K562 (cell line): Measurements from ENCODE around the gene PGM2. TPM values are rescaled to one million over a fixed set of nuclear protein-coding genes. Genes with fewer than 3 reads are reported as not detected.

Experiments used
- ATAC-seq: fragments of 200-7000 bp; cut with Tn5 transposase; 3 replicates; pipeline ENCODE4 v1.9.1; 2020; ENCODE audit warnings: moderate library complexity
- BruUV-seq: library from RNA; stranded (reverse); fragments of 400-500 nt; replicated peaks from 2 replicates; lab custom pipeline; 2021; lab: Mats Ljungman, UMichigan
- CTCF ChIA-PET: fragments of 300-600 bp; formaldehyde crosslinking; extraction: SDS; loops from one replicate; lab custom pipeline; 2021; ENCODE audit warnings: low intra/inter-chr PET ratio; lab: Yijun Ruan, JAX
- POLR2A ChIA-PET: fragments of 300-600, 350-650 bp; sonication (Branson Sonifier 250); formaldehyde crosslinking; extraction: SDS; loops from one replicate; lab custom pipeline; 2021; ENCODE audit warnings: antibody characterized with exemption, inconsistent platforms; lab: Yijun Ruan, JAX
- DNase-seq, 4 experiments: peaks; one replicate each; pipeline versions ENCODE4 v3.0.0 to v3.0.0-alpha.2; 2011 to 2018; ENCODE audit warnings: low spot score in 3 of 4, mixed read lengths in 3 of 4; ENCODE audit errors: extremely low read depth in 1 of 4
- FAIRE-seq: peaks from 2 replicates; lab custom pipeline; 2011; peaks lifted over from hg19 to GRCh38; lab: Jason Lieb, UNC
- H2AFZ ChIP-seq: 2 replicates; pipeline ENCODE4 v1.6.0; 2011; ENCODE audit warnings: low read depth, low read length, control low read depth, inconsistent platforms
- H3K27ac ChIP-seq: fragments of 200-600 bp; 3 replicates; pipeline ENCODE4 v1.8.0; 2011; ENCODE audit warnings: low read depth, mild to moderate bottlenecking, control low read depth, inconsistent platforms, low read length, moderate library complexity, mixed read lengths; ENCODE audit errors: extremely low read depth
- H3K27me3 ChIP-seq, 2 experiments: fragments of 300-600 bp in 1 of 2; 2 replicates in 1 of 2; 3 replicates in 1 of 2; pipeline versions ENCODE4 v1.6.0 to v1.8.0; 2011; ENCODE audit warnings: inconsistent platforms in 2 of 2, low read length in 2 of 2, mild to moderate bottlenecking in 1 of 2, mixed read lengths in 1 of 2, moderate library complexity in 1 of 2; ENCODE audit not compliant: control insufficient read depth in 2 of 2, insufficient read depth in 2 of 2
- H3K36me3 ChIP-seq: fragments of 300-600 bp; 3 replicates; pipeline ENCODE4 v1.8.0; 2011; ENCODE audit warnings: mild to moderate bottlenecking, low read length, inconsistent platforms; ENCODE audit not compliant: control insufficient read depth, insufficient read depth
- H3K4me1 ChIP-seq, 2 experiments: fragments of 200-600 bp in 1 of 2; replicated peaks in 1 of 2; 2 replicates in 1 of 2; 3 replicates in 1 of 2; pipeline versions ENCODE4 v1.5.1 to v1.8.0; 2011; ENCODE audit warnings: inconsistent platforms in 2 of 2, low read length in 2 of 2, mild to moderate bottlenecking in 1 of 2, mixed read lengths in 1 of 2, moderate library complexity in 1 of 2; ENCODE audit not compliant: control insufficient read depth in 2 of 2, insufficient read depth in 2 of 2
- H3K4me2 ChIP-seq: 2 replicates; pipeline ENCODE4 v1.6.1; 2011; ENCODE audit warnings: low read length, control low read depth, inconsistent platforms, mixed read lengths; ENCODE audit not compliant: insufficient read depth
- H3K4me3 ChIP-seq: fragments of 200-600 bp; sonication (generic), shearing (Covaris generic); 2 replicates; pipeline ENCODE4 v1.5.1; 2016; ENCODE audit warnings: control low read depth, inconsistent platforms
- H3K79me2 ChIP-seq: fragments of 200-600 bp; 3 replicates; pipeline ENCODE4 v1.8.0; 2011; ENCODE audit warnings: low read length, inconsistent platforms; ENCODE audit not compliant: control insufficient read depth, insufficient read depth
- H3K9ac ChIP-seq, 2 experiments: 2 replicates each; pipeline versions ENCODE4 v1.6.0 to v1.6.1; 2011; ENCODE audit warnings: low read depth in 2 of 2, low read length in 2 of 2, control low read depth in 1 of 2, inconsistent platforms in 1 of 2, mild to moderate bottlenecking in 1 of 2, mixed read lengths in 1 of 2; ENCODE audit not compliant: insufficient read depth in 1 of 2
- H3K9me1 ChIP-seq: one replicate; pipeline ENCODE4 v1.6.0; 2011; ENCODE audit warnings: inconsistent platforms, mild to moderate bottlenecking, low read length, moderate library complexity; ENCODE audit not compliant: control insufficient read depth, insufficient read depth
- H3K9me3 ChIP-seq: replicated peaks from 2 replicates; pipeline ENCODE4 v1.5.1; 2011; ENCODE audit warnings: low read depth, low read length, inconsistent platforms; ENCODE audit not compliant: control insufficient read depth, insufficient read depth
- H4K20me1 ChIP-seq: replicated peaks from 2 replicates; pipeline ENCODE4 v1.6.1; 2011; ENCODE audit warnings: low read length, inconsistent platforms, mixed read lengths; ENCODE audit not compliant: control insufficient read depth, insufficient read depth
- FOXA1 ChIP-seq: fragments of 450-650 bp; IDR thresholded peaks from 2 replicates; pipeline ENCODE4 v1.6.1; 2016; ENCODE audit warnings: mild to moderate bottlenecking, borderline replicate concordance
- HMG20A ChIP-seq: fragments of 450-650 bp; formaldehyde crosslinking; conservative IDR thresholded peaks from 2 replicates; pipeline ENCODE4 v1.4.0; 2020; ENCODE audit warnings: mild to moderate bottlenecking, mixed read lengths
- KHSRP ChIP-seq: fragments of 450-650 bp; IDR thresholded peaks from 2 replicates; pipeline ENCODE4 v1.6.1; 2017
- MEIS2 ChIP-seq: fragments of 450-650 bp; IDR thresholded peaks from 2 replicates; pipeline ENCODE4 v1.6.1; 2014; ENCODE audit warnings: mild to moderate bottlenecking; ENCODE audit not compliant: partially characterized antibody
- NCOA4 ChIP-seq: fragments of 450-650 bp; IDR thresholded peaks from 2 replicates; pipeline ENCODE4 v1.6.1; 2018; ENCODE audit warnings: mild to moderate bottlenecking; ENCODE audit not compliant: partially characterized antibody
- PTTG1 ChIP-seq: fragments of 450-650 bp; IDR thresholded peaks from 2 replicates; pipeline ENCODE4 v1.6.1; 2016; ENCODE audit warnings: low read depth, mild to moderate bottlenecking, missing genetic modification characterization, missing compliant biosample characterization
- RBFOX2 ChIP-seq: fragments of 200-400 bp; formaldehyde crosslinking; IDR thresholded peaks from 2 replicates; pipeline ENCODE4 v1.6.1; 2017; ENCODE audit warnings: low read depth, mild to moderate bottlenecking, low read length, moderate library complexity
- RBM17 ChIP-seq: fragments of 200-400 bp; formaldehyde crosslinking; IDR thresholded peaks from 2 replicates; pipeline ENCODE4 v1.6.1; 2017; ENCODE audit warnings: low read depth, mild to moderate bottlenecking, low read length, borderline replicate concordance
- SMAD1 ChIP-seq: fragments of 150-350 bp; IDR thresholded peaks from 2 replicates; pipeline ENCODE4 v1.6.1; 2014; ENCODE audit warnings: low read length, low read depth; ENCODE audit not compliant: partially characterized antibody
- SMARCB1 ChIP-seq: IDR thresholded peaks from 2 replicates; pipeline ENCODE4 v1.6.1; 2011; ENCODE audit warnings: improper control_type of control experiment, low read depth; ENCODE audit not compliant: insufficient read length
- SMC3 ChIP-seq: conservative IDR thresholded peaks from 2 replicates; pipeline ENCODE4 v1.6.1; 2011; ENCODE audit warnings: low read depth, low read length, improper control_type of control experiment; ENCODE audit not compliant: insufficient read depth
- ZNF140 ChIP-seq: fragments of 250-450 bp; sonication (Bioruptor Pico); IDR thresholded peaks from 2 replicates; pipeline ENCODE4 v1.8.0; 2021; ENCODE audit warnings: moderate library complexity, mild to moderate bottlenecking, inconsistent platforms
- ZNF77 ChIP-seq: fragments of 250-450 bp; sonication (Bioruptor Pico); IDR thresholded peaks from 2 replicates; pipeline ENCODE4 v1.5.0; 2020
- WGBS: fragments of 100-300 bp; shearing (Covaris generic); methylation state at CpG from one replicate; pipeline ENCODE4 v1.1.6; 2016; ENCODE audit warnings: low coverage, mixed read lengths; ENCODE audit not compliant: insufficient coverage; ENCODE audit errors: missing lambda C conversion rate; 5-methylcytosine and 5-hydroxymethylcytosine counted together
- in situ Hi-C: fragments of 300-500 bp; cut with MboI; formaldehyde crosslinking; loops from 4 replicates; pipeline ENCODE4 v1.15.0; 2018; ENCODE audit warnings: inconsistent platforms, mixed read lengths
- intact Hi-C: fragments of 100-400 bp; cut with micrococcal nuclease; formaldehyde crosslinking; loops from 2 replicates; pipeline ENCODE4 v1.14.2; 2022
- polyA plus RNA-seq, 8 experiments: library from polyadenylated mRNA; depleted of rRNA in 4 of 8; stranded (reverse) in 5 of 8; unstranded in 3 of 8; fragments of >200 nt; fragmentation: Nextera tagmentation in 2 of 8; fragmentation: Illumina TruSeq in 1 of 8; extraction: Ambion mirVana in 2 of 8; extraction: Trizol in 1 of 8; gene quantifications; 2 replicates each; pipeline versions ENCODE4 v1.2.1 to v1.2.3, GENCODE V29; 2011 to 2014; ENCODE audit warnings: inconsistent platforms in 1 of 8, missing spikeins in 1 of 8
- total RNA-seq, 7 experiments: library from RNA; depleted of rRNA in 6 of 7; stranded (reverse); fragments of >200 nt in 6 of 7; fragmentation: Illumina TruSeq in 2 of 7; extraction: Trizol in 2 of 7; gene quantifications; 2 replicates each; pipeline versions ENCODE4 v1.2.1 to v1.2.3, GENCODE V29; 2011 to 2021; ENCODE audit warnings: low replicate concordance in 1 of 7
- TF ChIP-seq, protein P1 (sequence below): fragments of 450-650 bp; IDR thresholded peaks from 2 replicates; pipeline ENCODE4 v1.6.1; 2017; ENCODE audit warnings: antibody characterized with exemption, mild to moderate bottlenecking
- TF ChIP-seq, protein P2 (sequence below), 3 experiments: IDR thresholded peaks in 2 of 3; conservative IDR thresholded peaks in 1 of 3; 2 replicates each; pipeline ENCODE4 v1.5.1; 2011 to 2012; ENCODE audit warnings: low read length in 3 of 3, mild to moderate bottlenecking in 3 of 3, control low read depth in 2 of 3, improper control_type of control experiment in 1 of 3, inconsistent platforms in 1 of 3, low read depth in 1 of 3, mixed read lengths in 1 of 3, moderate library complexity in 1 of 3; ENCODE audit not compliant: insufficient read depth in 2 of 3

The PGM2 gene
- total and polyA plus RNA-seq, 9 of the 15 experiments (the other 6 are each of a cell fraction or from before 2014, with no cell fraction given), result 15.2 to 77.3 (median 51.4) TPM

DNA sequence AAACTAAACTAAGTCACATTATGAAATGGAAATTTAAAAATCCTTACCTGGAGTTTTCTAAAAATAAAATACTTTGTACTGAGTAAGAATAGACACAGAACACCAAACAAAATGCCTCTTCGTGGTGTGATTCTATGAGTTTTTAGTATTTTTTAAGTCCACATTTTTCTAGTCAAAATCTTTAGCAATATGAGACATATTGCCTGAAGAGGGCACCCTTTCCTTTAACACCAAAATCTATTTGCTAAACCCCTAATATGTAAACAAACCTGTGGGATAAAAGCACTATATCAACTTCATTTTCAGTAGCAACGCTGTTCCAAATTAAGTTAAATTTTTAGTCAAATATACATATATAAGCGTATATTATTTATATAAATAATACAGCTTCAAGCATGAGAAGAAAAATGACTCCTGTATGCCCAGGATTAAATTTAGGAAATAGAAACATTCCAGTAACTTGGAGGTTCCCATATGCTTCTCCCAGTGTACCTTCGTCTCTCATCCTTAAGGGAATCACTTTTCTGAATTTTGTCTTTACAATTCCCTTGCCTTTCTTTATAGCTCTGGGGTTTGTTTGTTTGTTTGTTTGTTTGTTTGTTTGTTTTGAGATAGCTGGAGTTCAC lies 23.0 kb upstream of the PGM2 start:
- FAIRE-seq, result peak; percentile 52
- Histone ChIP-seq H3K27ac (no peak overlapping the region), H3K79me2 (no peaks in the 10 kb centered on the region), H3K27me3 (peaks cover 0 to 4% of the 10 kb centered on the region in 2 experiments; a peak in 2 of 5 replicates), H2AFZ (no peak overlapping the region), H3K9me3 (no peaks in the 10 kb centered on the region), H3K4me1 (no peaks in the 10 kb centered on the region), H3K4me2 (no peak overlapping the region), H4K20me1 (no peaks in the 10 kb centered on the region), H3K9me1 (no peaks in the 10 kb centered on the region), H3K9ac (no peak overlapping the region), H3K36me3 (no peaks in the 10 kb centered on the region), H3K4me3 (no peak overlapping the region)
- in situ Hi-C loops, result no loop called here
- no TSS peak for BruUV-seq
- peak in 3 of 4 experiments; percentile 14 to 52 (median 22) for DNase-seq
- 0% methylated on average over 4 of the region's 4 CpGs for WGBS
- POLR2A ChIA-PET, result interaction anchor here (0.7 kb wide), 1 partner anchor 46 kb away, joined by 4 read pairs; no protein-coding TSS in a partner anchor
- peak; percentile 68 for ATAC-seq
- CTCF ChIA-PET, result interaction anchor here (0.6 to 3.6 kb wide), 5 partner anchors 175 to 1080 kb away, joined by 3 to 32 read pairs (median 4); no protein-coding TSS in a partner anchor
- intact Hi-C loops, result loop anchor here (1.0 to 10.0 kb wide), 3 partner anchors 174 to 361 kb away; no protein-coding TSS in a partner anchor
- no peak for TF ChIP-seq KHSRP
- no peak for TF ChIP-seq FOXA1
- 0 out of 2 replicates have a peak, but pooled peaks have one; percentile 8 for TF ChIP-seq SMC3
- no peak for TF ChIP-seq ZNF77 (CRISPR knock-in tag)
- TF ChIP-seq RBM17, result no peak
- TF ChIP-seq, protein P1, sequence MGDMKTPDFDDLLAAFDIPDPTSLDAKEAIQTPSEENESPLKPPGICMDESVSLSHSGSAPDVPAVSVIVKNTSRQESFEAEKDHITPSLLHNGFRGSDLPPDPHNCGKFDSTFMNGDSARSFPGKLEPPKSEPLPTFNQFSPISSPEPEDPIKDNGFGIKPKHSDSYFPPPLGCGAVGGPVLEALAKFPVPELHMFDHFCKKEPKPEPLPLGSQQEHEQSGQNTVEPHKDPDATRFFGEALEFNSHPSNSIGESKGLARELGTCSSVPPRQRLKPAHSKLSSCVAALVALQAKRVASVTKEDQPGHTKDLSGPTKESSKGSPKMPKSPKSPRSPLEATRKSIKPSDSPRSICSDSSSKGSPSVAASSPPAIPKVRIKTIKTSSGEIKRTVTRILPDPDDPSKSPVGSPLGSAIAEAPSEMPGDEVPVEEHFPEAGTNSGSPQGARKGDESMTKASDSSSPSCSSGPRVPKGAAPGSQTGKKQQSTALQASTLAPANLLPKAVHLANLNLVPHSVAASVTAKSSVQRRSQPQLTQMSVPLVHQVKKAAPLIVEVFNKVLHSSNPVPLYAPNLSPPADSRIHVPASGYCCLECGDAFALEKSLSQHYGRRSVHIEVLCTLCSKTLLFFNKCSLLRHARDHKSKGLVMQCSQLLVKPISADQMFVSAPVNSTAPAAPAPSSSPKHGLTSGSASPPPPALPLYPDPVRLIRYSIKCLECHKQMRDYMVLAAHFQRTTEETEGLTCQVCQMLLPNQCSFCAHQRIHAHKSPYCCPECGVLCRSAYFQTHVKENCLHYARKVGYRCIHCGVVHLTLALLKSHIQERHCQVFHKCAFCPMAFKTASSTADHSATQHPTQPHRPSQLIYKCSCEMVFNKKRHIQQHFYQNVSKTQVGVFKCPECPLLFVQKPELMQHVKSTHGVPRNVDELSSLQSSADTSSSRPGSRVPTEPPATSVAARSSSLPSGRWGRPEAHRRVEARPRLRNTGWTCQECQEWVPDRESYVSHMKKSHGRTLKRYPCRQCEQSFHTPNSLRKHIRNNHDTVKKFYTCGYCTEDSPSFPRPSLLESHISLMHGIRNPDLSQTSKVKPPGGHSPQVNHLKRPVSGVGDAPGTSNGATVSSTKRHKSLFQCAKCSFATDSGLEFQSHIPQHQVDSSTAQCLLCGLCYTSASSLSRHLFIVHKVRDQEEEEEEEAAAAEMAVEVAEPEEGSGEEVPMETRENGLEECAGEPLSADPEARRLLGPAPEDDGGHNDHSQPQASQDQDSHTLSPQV, result no peak
- no peak for TF ChIP-seq SMAD1
- TF ChIP-seq HMG20A, result no peak
- TF ChIP-seq, protein P2, sequence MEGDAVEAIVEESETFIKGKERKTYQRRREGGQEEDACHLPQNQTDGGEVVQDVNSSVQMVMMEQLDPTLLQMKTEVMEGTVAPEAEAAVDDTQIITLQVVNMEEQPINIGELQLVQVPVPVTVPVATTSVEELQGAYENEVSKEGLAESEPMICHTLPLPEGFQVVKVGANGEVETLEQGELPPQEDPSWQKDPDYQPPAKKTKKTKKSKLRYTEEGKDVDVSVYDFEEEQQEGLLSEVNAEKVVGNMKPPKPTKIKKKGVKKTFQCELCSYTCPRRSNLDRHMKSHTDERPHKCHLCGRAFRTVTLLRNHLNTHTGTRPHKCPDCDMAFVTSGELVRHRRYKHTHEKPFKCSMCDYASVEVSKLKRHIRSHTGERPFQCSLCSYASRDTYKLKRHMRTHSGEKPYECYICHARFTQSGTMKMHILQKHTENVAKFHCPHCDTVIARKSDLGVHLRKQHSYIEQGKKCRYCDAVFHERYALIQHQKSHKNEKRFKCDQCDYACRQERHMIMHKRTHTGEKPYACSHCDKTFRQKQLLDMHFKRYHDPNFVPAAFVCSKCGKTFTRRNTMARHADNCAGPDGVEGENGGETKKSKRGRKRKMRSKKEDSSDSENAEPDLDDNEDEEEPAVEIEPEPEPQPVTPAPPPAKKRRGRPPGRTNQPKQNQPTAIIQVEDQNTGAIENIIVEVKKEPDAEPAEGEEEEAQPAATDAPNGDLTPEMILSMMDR (IDR thresholded peaks at IDR 0.05 in 2 of 3, conservative IDR thresholded peaks at IDR 0.05 in 1 of 3; ENCODE audit: insufficient read depth in 2 of 3, low read depth in 1 of 3, low read length in 3 of 3), result peak in 2 of 3 experiments; percentile 37 to 73; a peak in 3 of 6 replicates
- TF ChIP-seq SMARCB1, result no peak
- TF ChIP-seq MEIS2, result no peak
- TF ChIP-seq RBFOX2, result no peak
- TF ChIP-seq NCOA4, result no peak
- TF ChIP-seq PTTG1 (tag), result no peak
- no peak for TF ChIP-seq ZNF140 (CRISPR knock-in tag)
